AG08395 (cell line): ENCODE measurements around the gene LSAMP.
A peak's percentile ranks its signal among the peaks of the same experiment; 100 is the strongest.

Source experiments
- DNase-seq: peaks from one replicate; pipeline ENCODE4 v3.0.0; 2012; ENCODE audit warnings: mixed read lengths, low spot score

LSAMP gene

DNA sequence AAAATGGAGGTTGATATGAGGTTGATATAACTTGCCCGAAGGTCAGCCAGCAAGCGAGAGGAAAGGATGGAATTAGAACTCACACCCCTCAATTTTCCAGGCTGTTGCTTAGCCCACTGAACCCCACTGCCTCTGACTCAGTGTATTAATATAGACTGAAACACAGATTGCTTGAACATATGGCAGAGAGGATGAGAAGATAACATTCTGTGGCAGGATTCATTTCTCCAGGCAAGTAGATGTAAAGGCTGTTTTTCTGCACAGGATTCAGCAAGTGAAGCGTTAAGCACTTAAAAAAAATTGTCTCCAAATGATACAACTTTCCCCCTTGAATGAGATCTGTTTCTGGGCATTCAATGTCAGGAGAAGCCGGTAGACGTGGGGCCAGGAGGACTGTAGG, 486.8 kb downstream of the LSAMP start:
- no peak for DNase-seq

DNA sequence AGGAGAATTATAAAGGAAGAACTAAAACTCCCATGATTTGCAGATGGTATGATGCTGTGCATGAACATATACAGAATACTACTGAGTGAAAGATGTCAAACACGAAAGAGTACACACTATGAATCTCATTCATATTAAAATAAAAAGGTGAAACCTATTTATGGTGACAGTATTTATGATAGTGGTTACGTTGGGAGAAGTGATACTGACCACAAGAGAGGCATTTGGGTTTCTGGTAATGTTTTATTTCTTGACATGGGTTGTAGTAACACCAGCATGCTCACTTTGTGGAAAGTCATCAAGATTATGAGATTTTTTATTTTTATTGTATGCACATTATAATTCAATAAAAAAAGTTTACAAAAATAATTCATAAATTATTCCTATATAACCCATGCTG, 498.0 kb downstream of the LSAMP start:
- DNase-seq: no peak

DNA sequence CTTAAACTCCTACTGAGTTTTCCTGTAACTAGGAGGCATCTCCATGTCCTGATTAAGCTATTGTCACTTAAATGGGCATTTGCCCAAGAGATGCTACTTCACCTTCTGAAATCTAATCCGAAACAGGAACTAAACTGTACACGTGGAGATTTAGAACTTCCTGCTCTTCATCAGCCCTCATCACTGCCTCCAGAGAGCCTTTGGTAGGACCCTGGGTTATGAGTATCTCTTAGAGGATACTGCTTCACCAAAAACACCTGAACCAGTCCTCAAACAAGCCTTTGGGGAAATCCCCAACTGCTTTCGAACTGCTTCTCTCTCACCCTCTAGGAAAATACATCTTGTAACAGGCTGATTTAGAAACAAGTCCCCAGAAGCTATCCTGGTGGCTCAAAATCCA, 501.7 kb downstream of the LSAMP start:
- DNase-seq: no peak

DNA sequence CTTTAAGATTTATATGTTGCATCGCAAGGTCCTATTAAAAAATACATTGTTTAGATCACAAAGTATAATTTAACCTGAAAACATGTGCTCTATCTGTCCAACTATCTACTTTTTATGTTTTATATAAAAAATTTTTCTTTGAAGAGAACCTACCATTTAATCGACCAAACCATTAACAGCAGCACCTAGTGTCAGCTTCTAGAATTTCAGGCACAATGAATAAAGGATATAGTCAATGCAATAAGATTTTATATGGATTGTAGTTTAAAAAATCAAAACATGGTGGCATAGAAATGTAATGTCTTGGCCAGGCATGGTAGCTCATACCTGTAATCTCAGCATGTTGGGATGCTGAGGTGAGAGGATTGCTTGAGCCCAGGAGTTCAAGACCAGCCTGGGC, 508.2 kb downstream of the LSAMP start:
- DNase-seq: peak; percentile 20

DNA sequence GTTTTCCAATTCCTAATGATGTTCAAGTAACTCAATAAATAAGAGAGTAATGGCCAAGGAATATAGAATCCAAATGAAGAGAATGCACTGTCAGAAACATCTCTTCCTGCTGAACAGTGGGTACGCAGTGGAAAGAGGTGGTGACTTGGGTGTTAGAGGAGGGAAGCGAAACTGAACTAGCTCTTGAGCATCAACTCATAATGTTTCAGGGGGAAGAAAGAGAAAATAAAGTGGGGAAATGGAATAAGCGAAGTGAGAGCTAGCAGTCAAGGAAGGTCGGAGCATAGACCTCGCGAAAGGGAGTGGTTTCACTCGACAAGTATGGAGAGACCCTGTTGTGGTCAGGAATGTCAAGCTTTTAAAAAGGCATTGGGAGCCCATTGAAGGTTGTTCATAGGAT, 512.5 kb downstream of the LSAMP start:
- no peak for DNase-seq

DNA sequence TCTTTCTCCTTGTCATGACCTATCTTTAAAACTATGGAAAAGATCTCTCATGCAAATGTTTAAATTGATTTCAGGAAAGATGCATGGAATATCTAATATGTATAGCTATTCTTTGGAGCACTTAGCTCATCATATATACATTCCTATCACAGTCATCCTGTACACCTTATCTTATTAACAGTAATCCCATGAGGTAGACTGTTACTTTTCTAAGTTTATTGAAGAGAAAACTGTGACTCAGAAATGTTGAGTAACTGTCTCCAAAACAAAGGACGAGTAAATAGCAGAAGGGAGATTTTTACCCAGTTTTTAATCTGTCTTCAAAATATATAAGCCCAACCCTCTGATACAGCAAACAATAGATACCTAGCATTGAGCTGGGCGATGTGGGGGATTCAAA, 513.7 kb downstream of the LSAMP start:
- peak; percentile 15 for DNase-seq

DNA sequence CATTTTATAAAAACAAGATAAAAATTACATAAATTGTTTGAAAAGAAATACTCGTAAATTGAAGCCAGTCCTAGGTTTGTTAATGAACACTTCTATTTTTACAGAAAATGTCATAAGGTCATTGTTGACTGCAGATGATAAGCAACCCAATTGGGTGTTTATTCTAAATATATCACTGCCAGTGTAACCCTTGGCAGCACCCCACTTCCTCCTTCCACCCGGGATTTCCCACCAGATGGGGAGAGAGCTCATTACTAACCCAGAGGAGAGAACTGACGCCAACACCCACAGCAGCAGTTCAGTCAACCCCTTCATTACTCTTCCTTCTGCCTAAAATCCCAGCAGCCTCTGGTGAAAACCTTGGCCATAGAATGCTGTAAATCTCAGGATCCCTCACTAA, 514.4 kb downstream of the LSAMP start:
- no peak for DNase-seq

DNA sequence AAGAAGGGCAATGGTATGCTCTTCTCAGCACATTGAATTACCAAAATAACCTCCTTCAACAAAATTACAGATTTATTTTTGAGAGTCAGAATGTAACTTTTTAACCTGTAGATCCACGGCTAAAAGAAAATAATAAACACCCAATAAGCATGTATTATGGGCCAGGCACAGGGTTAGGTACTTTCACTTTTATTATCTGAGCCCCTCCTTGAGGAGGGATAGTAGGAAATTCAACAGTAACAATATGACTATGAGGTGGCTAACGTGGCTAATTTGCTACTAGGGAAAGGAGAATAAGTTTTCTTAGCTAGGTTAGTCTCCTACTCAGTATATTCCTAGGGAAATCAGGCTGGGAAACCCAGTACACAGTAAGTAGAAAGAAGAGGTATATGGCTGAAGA, 515.1 kb downstream of the LSAMP start:
- no peak for DNase-seq

DNA sequence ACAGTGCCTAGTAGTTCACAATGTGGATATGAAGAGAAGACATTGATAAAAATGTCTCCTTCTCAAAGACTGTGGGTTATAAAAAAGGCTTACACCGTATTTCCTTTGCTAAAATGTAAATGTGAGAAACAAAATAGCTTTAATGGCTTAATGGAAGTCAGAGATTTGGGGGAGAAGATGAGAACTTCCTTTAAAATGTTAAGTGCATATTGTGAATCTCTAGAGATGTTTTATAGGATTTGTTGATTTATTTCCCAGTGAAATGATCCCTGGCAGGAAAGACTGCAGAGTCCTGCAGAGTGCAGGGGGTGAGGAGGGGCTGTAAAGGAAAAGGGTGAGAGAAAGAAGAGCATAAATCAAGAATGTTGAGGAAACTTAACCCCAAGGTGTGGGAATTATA, 516.9 kb downstream of the LSAMP start:
- DNase-seq: no peak

DNA sequence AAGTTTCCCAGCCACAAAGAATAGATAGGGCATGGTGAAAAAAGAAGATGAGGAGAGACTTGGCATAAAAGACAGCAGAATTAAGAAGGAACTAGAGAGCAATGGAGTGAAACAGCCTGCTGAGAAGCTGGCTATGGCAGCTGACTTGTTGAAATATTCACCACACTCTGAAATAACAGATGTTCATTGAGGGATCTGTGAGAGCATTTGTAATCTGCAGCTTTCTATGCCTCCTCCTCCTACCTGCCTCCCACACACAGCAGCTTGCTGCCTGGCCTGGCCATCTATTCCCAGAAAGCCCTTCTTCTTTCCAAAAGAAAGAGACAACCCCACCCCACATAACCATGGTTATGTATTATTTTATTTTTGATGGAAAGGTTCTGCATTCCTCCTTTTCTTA, 518.1 kb downstream of the LSAMP start:
- DNase-seq: no peak

DNA sequence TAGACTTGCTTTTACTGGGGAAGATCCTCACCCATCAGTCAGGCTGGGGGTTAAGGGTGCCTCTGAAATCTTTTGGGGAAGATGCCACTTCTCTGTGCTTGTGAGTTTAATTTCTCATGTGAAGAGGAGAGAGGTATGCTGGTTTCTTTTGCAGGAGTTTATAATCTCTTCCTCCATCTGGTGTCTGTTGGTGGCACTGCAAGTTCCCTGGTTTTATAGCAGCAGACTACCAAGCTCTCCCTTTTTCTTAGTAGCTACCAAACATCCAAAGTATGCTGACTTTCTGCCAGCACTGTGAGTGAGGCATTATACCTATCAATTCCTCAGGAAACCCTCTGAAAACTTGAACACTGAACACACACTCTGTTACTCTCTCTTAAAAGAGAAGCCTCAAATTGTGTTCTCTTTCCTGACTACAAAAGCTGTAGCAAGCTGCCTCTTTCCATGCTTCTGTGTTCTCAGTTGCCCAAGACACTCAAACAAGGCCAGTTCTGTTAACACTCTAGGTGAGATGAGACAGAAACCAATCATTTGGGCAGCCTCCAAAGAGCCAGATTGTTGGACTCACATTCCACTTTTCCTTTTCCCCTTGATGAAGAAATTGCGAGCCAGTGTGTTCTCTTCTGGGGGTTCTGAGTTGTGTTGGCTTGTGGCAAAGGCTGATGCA, 522.5 kb downstream of the LSAMP start:
- peak; percentile 54 for DNase-seq

DNA sequence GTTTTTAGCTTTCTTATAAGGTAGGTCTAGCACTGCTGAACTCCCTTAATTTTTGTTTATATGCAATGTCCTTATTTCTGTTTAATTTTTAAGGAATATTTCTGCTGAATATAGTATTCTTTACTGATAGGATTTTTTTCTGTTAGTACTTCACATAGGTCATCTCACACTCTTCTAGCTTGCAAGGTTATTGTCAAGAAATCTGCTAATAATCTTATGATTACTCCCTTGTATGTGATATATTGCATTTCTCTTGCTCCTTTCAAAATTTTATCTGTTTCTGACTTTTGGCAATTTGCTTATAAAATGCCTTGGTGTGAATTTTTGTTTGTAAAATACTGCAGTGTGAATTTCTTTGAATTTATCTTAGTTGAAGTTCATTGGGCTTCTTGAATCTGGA, 523.6 kb downstream of the LSAMP start:
- DNase-seq: no peak

DNA sequence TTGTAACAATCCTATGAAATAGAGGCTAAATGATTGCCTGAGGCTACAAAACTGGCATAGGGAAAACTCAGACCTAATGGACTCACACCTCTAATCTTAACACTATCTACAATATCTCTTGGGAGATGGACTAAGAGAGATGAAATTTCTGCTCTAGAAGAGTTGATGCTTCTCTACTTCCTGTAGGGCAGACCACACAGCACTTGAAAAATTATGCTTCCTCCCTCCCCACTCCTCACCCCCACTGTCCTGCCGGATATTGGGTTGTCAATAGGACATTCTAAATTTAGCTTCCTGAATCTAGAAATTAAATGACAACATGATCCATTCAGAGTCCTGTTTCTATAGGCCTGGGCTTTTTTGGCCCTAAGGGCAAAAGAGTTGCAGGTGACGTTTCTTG, 526.4 kb downstream of the LSAMP start:
- no peak for DNase-seq

DNA sequence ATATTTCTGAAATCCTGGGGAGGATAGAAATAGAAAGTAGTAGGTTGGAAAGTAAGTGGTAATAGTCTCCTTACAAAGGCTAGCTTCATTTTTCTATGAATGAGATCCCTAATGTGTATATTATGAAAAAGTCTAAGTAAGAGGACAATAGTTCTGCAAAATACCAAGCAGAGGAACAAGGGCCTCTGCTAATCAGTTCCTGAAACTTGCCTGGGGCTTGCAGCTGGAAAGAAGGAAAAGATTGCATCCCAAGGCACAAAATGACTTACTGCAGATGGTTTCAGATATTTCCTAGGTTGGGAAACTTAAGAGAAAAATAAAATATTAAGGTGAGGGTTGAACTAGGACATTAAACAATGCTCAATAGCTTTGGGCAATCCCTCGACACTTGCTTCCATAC, 528.4 kb downstream of the LSAMP start:
- DNase-seq: no peak

DNA sequence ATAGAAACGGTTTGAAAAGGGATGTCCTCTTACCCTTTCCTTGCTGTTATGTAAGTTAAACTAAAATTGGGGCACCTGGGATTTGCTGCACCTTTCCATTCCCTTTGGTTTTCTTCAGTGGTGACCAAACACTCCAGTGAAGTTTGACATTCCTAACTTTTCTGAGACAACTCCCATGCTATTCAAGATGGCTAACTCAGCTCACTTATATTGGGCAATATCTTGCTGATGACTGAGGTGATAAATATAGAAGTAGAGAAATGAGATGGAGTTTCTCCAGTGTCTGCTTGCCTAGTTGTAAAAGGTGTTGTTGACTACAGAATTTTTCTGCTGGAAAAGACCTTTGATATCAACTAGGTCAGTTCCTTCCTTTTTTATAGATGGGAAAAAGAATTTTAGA, 530.2 kb downstream of the LSAMP start:
- no peak for DNase-seq

DNA sequence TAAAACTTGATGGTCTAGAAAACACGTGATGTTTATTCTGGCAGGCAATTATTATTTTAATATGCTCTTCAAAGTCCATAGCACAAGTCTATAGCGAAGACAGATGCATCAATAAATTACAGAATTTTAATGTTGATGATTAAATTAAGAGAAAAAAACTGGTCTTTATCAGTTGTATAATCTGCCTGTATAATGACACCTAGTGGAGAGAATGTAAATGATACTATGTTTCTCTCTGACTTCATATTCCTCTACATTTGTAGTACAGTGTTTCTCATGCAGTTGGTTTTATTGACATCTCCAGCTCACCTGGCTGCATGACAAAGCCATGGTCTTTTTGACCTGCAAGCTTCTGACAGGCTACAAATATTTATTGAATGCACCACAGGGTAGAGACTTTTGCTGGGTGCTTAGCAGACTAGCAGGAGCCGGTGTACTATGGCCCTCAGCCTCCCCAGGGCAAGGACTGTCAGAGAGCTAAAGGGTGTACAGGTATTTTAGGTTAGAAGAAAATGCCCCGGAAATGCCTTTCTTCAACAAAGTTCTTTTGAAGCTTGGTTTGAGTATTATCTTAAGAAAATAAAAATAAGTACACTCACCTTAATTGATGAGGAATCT, 532.1 kb downstream of the LSAMP start:
- peak; percentile 25 for DNase-seq

DNA sequence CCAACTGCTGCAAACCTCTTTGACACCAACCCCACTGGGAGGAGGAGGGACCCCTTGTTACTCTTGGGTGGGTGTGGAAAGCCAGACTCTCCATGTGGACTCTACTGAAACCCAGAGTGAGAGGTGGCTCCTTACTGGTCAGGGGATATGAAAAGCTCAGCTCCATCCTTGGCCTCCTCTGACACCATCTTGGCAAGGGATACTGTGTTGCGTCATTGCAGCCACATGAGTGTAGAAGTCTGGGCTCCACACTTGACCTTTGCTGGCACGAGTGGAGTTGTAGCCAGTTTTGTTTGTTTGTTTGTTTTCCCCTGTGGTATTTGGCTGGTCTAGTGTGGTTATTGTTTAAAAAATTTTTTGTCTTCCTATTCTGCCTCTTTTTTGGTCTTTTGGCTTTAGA, 532.9 kb downstream of the LSAMP start:
- peak; percentile 26 for DNase-seq

DNA sequence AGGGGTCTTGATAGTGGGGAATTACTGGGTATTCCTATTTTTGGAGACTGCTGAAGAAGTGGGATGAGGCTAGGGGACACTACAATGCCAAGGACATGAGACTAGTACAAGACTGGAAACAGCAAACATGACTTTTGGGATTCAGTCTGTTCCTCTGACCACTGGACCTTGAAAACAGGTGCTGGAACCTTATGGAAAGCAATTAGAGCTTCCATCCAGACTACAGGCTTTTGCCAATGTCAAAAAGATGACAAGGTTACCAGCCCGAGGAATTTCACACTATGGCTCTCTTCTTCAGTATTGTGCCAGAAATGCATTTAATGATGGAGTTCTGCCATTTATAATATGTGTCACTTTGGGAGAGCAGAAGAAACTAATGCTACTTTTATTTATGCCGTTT, 539.4 kb downstream of the LSAMP start:
- DNase-seq: no peak

DNA sequence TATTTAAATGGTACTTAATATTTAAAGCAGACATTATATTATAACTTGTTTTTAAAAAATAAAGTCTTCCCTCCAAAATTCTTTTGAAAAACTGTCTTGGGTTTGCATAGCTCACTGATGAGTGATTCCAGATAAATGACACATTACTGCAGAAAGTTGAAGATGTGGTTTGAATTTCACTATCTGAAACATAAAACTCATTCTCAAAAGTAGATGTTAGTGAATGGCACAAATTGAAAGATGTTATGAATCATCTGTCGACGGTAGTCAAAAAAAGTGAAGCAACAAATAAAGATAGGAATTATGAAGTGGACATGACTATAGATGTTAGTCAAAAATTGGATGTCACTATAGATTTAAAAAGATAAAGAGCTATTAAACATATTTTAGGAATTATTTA, 541.4 kb downstream of the LSAMP start:
- DNase-seq: no peak

DNA sequence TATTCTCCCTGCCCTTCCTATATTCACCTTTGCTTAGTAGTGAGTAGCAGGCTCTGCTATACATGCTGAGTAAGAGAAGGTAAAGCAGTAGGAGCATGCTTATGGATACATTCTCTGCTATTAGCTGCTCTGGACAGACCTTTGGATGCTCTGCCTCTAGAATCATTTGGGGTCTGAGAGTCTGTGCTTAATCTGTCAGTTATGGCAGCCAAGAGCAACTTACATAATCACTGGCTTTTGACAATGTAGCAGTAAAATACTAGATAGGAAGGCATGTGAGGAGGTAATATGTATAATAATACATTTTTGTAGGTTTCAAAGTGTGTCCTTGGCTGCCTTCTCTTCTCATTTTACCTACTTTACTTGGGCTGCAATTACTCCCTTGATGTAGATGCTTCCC, 544.3 kb downstream of the LSAMP start:
- DNase-seq: no peak

DNA sequence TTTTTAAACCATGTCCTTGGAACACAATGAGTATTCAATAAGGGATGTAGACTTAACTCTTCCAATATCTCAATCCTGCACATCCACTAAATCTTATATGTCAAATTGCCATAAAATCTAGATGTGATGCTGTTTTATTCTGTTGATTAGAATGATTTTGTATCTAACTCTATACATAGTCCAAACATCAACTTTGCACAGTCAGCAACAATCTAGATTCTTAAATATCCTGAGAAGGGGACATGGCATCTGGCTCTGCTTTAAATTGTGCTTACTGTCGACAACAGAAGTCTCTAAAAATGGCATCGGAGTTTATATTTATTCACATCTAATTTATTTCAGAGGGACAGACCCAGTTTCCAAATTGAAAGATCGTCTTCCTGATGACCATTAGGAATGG, 545.8 kb downstream of the LSAMP start:
- DNase-seq: no peak

DNA sequence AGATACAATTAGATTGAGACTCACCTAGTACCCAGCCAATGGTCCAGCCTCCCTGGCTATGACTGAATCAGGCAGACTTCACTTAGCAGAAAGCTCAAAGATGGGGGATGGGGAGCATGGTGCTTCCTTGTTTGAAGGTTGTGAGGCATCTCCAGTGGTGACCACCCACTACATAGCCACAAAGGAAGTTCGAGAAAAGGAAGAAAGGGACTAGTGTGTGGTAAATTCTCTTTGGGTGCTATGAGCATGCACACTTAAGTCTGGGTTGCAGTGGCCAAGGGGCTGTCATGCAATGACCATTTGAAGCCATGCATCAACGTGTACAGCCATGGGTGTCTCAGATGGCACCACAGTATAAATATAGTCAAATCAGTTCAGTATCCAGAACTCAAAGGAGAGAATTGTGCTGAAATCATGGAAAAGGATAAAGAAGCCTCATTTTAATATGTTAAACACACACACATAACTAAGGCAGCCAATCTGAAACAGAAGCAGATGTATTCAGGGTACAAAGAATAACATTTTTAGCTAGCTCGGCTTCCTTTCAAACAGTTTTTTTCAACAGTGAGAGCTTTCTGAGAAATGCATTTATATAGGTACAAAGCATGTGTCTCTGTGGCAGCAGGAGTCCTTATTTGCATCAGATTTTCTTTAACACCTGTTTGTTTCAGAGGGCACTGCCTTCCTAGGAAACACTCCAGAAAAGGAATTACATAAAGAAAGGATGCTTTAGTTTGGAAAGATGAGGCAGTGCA, 546.5 kb downstream of the LSAMP start:
- no peak for DNase-seq

DNA sequence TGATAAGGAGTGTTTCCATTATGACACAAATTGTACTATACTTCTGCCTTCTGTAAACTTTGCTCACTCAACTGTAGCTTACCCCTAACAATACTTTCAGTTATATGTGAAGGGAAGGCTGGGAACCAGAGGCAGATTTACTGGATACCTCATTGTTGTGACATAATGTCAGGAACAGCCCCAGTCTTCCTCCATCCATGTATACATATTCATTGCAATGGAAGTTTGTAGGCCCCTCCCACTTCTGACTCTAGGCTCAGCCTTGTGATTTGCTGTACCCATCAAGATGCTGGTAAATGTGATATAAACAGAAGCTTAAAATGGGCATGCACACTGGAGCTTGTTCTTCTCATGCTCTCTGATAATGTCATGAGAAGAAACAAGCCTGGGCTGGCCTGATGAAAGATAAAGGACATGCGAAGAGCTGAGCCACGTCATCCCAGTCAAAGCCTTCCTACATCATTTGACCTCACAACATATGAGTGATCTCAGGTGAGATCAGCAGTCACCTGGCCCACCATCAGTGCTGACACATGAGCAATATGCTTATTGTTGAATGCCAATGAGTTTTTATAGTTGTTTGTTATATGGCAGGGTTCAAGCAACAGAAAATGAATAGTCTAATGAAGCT, 554.2 kb downstream of the LSAMP start:
- no peak for DNase-seq
